ENCODE measurements around the gene CNDP1. TPM values are rescaled to one million over a fixed set of nuclear protein-coding genes. Genes with fewer than 3 reads are reported as not detected.

The CNDP1 gene
- polyA plus RNA-seq, 3 donors: not detected

GRCh38 chr18:74514860-74515495, 19.3 kb upstream of the CNDP1 start:
- Histone ChIP-seq H2AFZ (ENCODE audit: insufficient read depth, low read depth, low read length, poor library complexity, severe bottlenecking) (no peak overlapping the region), H3K27ac (ENCODE audit: low read depth in 1 of 2, low read length in 2 of 2) (peak overlapping the region in 1 of 2 donors; percentile 1), H3K9me3 (replicated peaks in 1 of 2; ENCODE audit: control insufficient read depth in 1 of 2, insufficient read depth in 1 of 2, low read length in 2 of 2) (no peaks in the 10 kb centered on the region), H3K79me2 (ENCODE audit: insufficient read depth, low read length) (peaks cover 4% of the 10 kb centered on the region), H3K4me2 (replicated peaks; ENCODE audit: extremely low read depth, low read length, poor library complexity, severe bottlenecking) (no peak overlapping the region), H3K36me3 (replicated peaks in 1 of 2; ENCODE audit: control insufficient read depth in 1 of 2, insufficient read depth in 2 of 2, low read length in 2 of 2) (peaks cover 97 to 100% of the 10 kb centered on the region in 2 donors), H3K4me1 (ENCODE audit: control insufficient read depth in 1 of 2, insufficient read depth in 2 of 2, low read length in 2 of 2) (no peaks in the 10 kb centered on the region), H3K27me3 (ENCODE audit: control insufficient read depth in 2 of 2, insufficient read depth in 2 of 2, low read length in 2 of 2) (no peaks in the 10 kb centered on the region), H3K9ac (ENCODE audit: insufficient read depth, low read length, poor library complexity, severe bottlenecking) (no peak overlapping the region), H3K4me3 (replicated peaks in 1 of 3; ENCODE audit: low read depth in 2 of 3, low read length in 3 of 3) (no peak overlapping the region), H4K20me1 (ENCODE audit: insufficient read depth, low read length) (peaks cover 57% of the 10 kb centered on the region)
- no peak overlapping the region for H3K4me3 Mint-ChIP-seq
- H3K4me1 Mint-ChIP-seq: no peaks in the 10 kb centered on the region
- H3K9me3 Mint-ChIP-seq: no peaks in the 10 kb centered on the region
- 97% methylated on average over 16 of the region's 18 CpGs for WGBS (ENCODE audit: insufficient coverage)
- intact Hi-C loops (cut with micrococcal nuclease): no loop called here
- peak overlapping the region in 1 of 7 donors; percentile 33 for H3K27ac Mint-ChIP-seq
- H3K36me3 Mint-ChIP-seq: peaks cover 90 to 97% of the 10 kb centered on the region in 2 donors
- H3K27me3 Mint-ChIP-seq (ENCODE audit: low read depth in 3 of 3): peaks cover 0 to 1% (median 0%) of the 10 kb centered on the region in 3 donors
- DNase-seq: no peak
- no peak for TF ChIP-seq CTCF (IDR thresholded peaks at IDR 0.05)

GRCh38 chr18:74515620-74516231, 18.6 kb upstream of the CNDP1 start:
- intact Hi-C loops (cut with micrococcal nuclease): no loop called here
- H3K27me3 Mint-ChIP-seq (ENCODE audit: low read depth in 3 of 3): peaks cover 0 to 1% (median 0%) of the 10 kb centered on the region in 3 donors
- no peak for TF ChIP-seq CTCF (IDR thresholded peaks at IDR 0.05)
- Histone ChIP-seq H3K27ac (ENCODE audit: low read depth in 1 of 2, low read length in 2 of 2) (peak overlapping the region in 1 of 2 donors; percentile 1), H3K9ac (ENCODE audit: insufficient read depth, low read length, poor library complexity, severe bottlenecking) (no peak overlapping the region), H3K4me2 (replicated peaks; ENCODE audit: extremely low read depth, low read length, poor library complexity, severe bottlenecking) (no peak overlapping the region), H3K4me1 (ENCODE audit: control insufficient read depth in 1 of 2, insufficient read depth in 2 of 2, low read length in 2 of 2) (no peaks in the 10 kb centered on the region), H3K36me3 (replicated peaks in 1 of 2; ENCODE audit: control insufficient read depth in 1 of 2, insufficient read depth in 2 of 2, low read length in 2 of 2) (peaks cover 97 to 100% of the 10 kb centered on the region in 2 donors), H4K20me1 (ENCODE audit: insufficient read depth, low read length) (peaks cover 53% of the 10 kb centered on the region), H3K27me3 (ENCODE audit: control insufficient read depth in 2 of 2, insufficient read depth in 2 of 2, low read length in 2 of 2) (no peaks in the 10 kb centered on the region), H3K9me3 (replicated peaks in 1 of 2; ENCODE audit: control insufficient read depth in 1 of 2, insufficient read depth in 1 of 2, low read length in 2 of 2) (no peaks in the 10 kb centered on the region), H3K79me2 (ENCODE audit: insufficient read depth, low read length) (peaks cover 4% of the 10 kb centered on the region), H3K4me3 (replicated peaks in 1 of 3; ENCODE audit: low read depth in 2 of 3, low read length in 3 of 3) (no peak overlapping the region), H2AFZ (ENCODE audit: insufficient read depth, low read depth, low read length, poor library complexity, severe bottlenecking) (no peak overlapping the region)
- no peaks in the 10 kb centered on the region for H3K4me1 Mint-ChIP-seq
- no peak for DNase-seq
- H3K4me3 Mint-ChIP-seq: no peak overlapping the region
- whole genome bisulfite sequencing (ENCODE audit: insufficient coverage): 96% methylated on average over 12 of the region's 13 CpGs
- H3K27ac Mint-ChIP-seq: peak overlapping the region in 1 of 7 donors; percentile 62
- no peaks in the 10 kb centered on the region for H3K9me3 Mint-ChIP-seq
- peaks cover 90 to 97% of the 10 kb centered on the region in 2 donors for H3K36me3 Mint-ChIP-seq
